Endometrial microvascular endothelial cells (primary cell): ENCODE data around the gene SMAD4. TPM values are rescaled to one million over a fixed set of nuclear protein-coding genes. Genes with fewer than 3 reads are reported as not detected.
"Not testable (repeated sequence)": the region's sequence is repeated elsewhere in the genome, so short reads cannot be mapped to it uniquely, and the experiment has no call there.

ENCODE experiments used
- in situ Hi-C: cut with HindIII; loops from 2 replicates; pipeline ENCODE4 v1.10.0; 2017; ENCODE audit warnings: low sequenced_read_pairs, low pct_unique_long_range_greater_than_20kb; ENCODE audit errors: inconsistent ontology term
- total RNA-seq: library from RNA; depleted of rRNA; stranded (reverse); fragments of >200 nt; gene quantifications from one replicate; pipeline ENCODE4 v1.2.3, GENCODE V29; 2015; ENCODE audit errors: inconsistent ontology term

The SMAD4 gene
- total RNA-seq = 76.7 TPM

- in situ Hi-C loops = no loop called here
These were observed at the start of gene SMAD4 for GRCh38 chr18:51029694-51030536. TSS of gene SMAD4 (plus strand) at chr18:51030213. CDS start at chr18:51047047, 16,834 bp downstream.

GRCh38 chr18:50981381-50981780, 48.6 kb upstream of the SMAD4 start:
- in situ Hi-C loops = no loop called here

- in situ Hi-C loops = no loop called here
These were observed 47.8 kb upstream of the SMAD4 start for GRCh38 chr18:50982086-50982801.

GRCh38 chr18:50982802-50983179, 47.2 kb upstream of the SMAD4 start:
- in situ Hi-C loops = no loop called here

GRCh38 chr18:50986360-50987087, 43.5 kb upstream of the SMAD4 start:
- in situ Hi-C loops = no loop called here

- in situ Hi-C loops = no loop called here
These were observed 42.8 kb upstream of the SMAD4 start for GRCh38 chr18:50987261-50987660.

- in situ Hi-C loops = no loop called here
These were observed 40.3 kb upstream of the SMAD4 start for GRCh38 chr18:50989711-50990110.

GRCh38 chr18:50992351-50992762, 37.7 kb upstream of the SMAD4 start:
- in situ Hi-C loops = no loop called here

GRCh38 chr18:50994031-50994430, 36.0 kb upstream of the SMAD4 start:
- in situ Hi-C loops = no loop called here

- in situ Hi-C loops = not testable (repeated sequence)
These were observed 26.8 kb upstream of the SMAD4 start for GRCh38 chr18:51003174-51003573.

- in situ Hi-C loops = no loop called here
These were observed 23.8 kb upstream of the SMAD4 start for GRCh38 chr18:51006061-51006818.

GRCh38 chr18:51006948-51007789, 22.8 kb upstream of the SMAD4 start:
- in situ Hi-C loops = no loop called here

- in situ Hi-C loops = no loop called here
These were observed 22.2 kb upstream of the SMAD4 start for GRCh38 chr18:51007790-51008139.

GRCh38 chr18:51009072-51009471, 20.9 kb upstream of the SMAD4 start:
- in situ Hi-C loops = no loop called here

GRCh38 chr18:51010218-51010617, 19.8 kb upstream of the SMAD4 start:
- in situ Hi-C loops = no loop called here

GRCh38 chr18:51011709-51012108, 18.3 kb upstream of the SMAD4 start:
- in situ Hi-C loops = no loop called here

- in situ Hi-C loops = no loop called here
These were observed 17.6 kb upstream of the SMAD4 start for GRCh38 chr18:51012441-51012840.

GRCh38 chr18:51013259-51013658, 16.8 kb upstream of the SMAD4 start:
- in situ Hi-C loops = no loop called here
